Measurements from ENCODE around the gene GATAD2A.

The GATAD2A gene

DNA sequence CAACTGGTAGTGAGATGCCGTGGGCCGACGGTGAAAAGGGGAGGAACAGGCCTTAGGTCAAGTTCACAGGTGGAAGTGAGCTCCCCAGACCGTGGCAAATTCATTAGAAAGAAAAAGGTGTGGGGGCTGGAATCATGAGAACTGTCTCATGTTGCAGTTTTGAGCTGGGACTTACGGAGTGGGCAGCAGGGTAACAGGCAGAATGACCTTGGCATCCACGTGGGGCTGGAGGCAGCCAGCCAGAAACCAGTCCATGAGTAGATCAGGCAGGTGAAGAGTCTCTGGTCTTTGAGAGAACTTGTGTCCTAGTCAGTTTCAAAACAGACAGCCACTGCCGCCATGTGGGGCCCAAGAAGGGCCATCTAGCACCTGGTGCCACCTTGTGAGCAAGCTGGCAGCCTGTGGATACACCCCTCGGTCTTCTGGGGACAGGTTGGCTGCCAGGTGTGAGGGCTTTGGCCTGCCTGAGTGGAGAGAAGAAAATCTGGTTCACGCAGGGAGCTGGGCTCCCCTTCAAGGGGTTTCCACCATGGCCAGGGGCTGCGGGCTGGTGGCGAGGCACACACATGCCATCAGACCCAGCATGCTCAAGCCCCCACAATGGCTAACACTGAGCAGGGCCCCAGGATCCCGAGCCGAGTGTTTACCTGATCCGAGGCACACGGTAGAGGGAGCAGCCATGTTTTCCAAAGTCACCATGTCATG lies 86.0 kb downstream of the GATAD2A start:
- no peak for DNase-seq

DNA sequence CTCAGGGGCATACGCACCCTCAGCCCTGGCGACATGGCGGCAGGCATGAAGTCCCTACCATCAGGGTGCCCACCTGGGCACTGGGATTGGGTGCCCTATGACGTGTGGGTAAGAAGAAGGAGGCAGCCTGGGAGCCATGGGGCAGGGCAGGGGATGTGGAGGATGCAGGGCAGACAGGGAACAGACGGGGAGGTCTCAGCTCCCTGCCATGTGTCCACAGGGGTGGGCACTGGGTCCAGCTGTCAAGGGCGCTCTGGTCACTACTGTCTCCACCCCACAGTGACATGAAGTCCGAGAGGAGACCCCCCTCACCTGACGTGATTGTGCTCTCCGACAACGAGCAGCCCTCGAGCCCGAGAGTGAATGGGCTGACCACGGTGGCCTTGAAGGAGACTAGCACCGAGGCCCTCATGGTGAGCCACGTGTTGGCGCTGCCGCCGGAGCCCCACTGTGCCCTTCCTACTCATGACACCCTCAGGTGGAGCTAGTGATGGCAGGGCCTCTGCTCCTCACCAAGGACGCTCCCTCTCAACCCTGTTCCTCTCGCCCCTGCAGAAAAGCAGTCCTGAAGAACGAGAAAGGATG lies 86.6 kb downstream of the GATAD2A start:
- no peak for DNase-seq

DNA sequence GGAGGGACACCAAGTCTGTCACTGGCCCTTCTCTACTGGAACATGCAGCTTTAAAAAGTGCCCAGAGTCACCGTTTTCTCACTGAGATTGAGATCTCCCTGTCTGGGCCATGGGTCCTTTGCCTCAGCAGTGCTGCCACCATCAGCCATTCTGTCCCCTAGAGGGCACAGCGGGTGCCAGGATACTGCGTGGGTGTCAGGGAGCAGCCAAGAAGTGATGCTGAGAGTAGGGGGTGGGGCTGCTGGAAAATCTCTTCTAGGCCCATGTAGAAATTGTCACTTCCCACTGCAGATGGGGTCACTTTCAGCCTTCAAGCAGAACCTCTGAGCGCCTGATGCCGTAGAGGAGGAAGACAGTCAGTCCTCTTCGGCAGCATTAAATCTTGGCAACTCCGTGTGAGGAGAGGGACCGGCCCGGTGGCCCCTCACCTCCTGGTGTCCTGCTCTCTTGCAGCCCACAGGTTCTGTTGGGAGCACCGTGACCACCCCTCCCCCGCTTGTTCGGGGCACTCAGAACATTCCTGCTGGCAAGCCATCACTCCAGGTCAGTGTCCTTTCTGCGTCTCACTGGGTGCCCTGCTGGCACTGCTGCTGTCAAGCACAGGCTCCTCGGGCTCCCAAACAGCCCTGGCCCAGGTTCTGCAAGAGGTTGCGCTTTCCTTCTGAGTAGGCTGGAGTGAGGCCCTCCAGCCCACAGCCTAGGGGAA lies 88.5 kb downstream of the GATAD2A start:
- no peak for DNase-seq

DNA sequence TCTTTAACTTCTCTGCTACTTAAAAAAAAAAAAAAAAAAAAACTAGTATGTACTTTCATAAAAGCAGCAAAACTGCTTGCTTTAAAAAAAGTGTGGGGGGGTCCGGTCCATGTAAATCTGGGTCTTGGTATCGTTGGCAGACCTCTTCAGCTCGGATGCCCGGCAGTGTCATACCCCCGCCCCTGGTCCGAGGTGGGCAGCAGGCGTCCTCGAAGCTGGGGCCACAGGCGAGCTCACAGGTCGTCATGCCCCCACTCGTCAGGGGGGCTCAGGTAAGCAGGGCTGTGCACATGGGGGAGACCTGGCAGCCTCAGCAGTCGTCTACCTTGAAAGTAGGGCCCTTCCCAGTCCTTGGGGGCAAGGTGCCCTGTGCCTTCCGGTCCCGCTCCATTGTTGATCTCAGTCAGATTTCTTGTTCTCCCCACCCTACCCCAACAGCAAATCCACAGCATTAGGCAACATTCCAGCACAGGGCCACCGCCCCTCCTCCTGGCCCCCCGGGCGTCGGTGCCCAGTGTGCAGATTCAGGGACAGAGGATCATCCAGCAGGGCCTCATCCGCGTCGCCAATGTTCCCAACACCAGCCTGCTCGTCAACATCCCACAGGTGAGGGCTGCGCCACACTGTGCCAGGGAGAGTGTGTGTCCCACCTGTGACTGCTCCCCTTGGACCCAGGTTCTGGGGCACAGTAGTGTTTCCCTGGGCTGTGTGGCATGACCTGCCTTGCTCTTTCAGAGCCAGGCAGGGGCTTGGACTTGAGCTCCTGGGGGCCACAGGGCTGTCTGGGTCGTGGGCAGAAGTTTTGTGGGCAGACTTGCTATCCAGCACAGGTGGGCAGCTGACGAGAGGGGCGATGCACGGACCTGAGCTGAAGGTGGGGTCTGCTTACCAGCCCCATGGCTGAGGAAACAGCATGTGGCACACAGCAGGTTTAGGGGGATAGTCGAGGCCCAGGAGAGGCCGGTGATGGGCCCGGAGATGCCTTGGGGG lies 90.4 kb downstream of the GATAD2A start:
- DNase-seq: no peak

DNA sequence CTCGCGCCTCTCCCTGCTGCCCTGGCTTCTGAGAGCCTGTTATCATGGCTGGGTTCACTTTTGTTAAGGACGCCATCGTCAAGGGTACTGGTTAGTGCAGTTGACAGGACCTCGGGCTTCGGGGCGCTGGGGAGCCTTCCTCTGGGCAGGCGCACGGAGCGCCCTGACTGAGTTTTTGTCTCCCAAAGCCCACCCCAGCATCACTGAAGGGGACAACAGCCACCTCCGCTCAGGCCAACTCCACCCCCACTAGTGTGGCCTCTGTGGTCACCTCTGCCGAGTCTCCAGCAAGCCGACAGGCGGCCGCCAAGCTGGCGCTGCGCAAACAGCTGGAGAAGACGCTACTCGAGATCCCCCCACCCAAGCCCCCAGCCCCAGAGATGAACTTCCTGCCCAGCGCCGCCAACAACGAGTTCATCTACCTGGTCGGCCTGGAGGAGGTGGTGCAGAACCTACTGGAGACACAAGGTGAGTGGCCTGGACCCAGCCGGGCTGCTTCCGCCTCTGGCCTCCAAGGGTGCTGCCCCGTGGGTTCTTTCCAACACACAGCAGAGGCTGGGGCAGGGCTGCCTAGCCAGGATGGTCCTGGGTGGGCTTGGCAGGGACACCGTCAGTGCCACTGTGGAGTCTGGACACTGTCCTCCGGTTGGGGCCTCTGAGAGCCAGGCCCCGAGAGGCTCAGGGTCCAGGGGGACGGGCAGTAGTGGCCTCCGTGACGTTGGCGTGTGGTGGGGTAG lies 92.9 kb downstream of the GATAD2A start:
- no peak for DNase-seq

DNA sequence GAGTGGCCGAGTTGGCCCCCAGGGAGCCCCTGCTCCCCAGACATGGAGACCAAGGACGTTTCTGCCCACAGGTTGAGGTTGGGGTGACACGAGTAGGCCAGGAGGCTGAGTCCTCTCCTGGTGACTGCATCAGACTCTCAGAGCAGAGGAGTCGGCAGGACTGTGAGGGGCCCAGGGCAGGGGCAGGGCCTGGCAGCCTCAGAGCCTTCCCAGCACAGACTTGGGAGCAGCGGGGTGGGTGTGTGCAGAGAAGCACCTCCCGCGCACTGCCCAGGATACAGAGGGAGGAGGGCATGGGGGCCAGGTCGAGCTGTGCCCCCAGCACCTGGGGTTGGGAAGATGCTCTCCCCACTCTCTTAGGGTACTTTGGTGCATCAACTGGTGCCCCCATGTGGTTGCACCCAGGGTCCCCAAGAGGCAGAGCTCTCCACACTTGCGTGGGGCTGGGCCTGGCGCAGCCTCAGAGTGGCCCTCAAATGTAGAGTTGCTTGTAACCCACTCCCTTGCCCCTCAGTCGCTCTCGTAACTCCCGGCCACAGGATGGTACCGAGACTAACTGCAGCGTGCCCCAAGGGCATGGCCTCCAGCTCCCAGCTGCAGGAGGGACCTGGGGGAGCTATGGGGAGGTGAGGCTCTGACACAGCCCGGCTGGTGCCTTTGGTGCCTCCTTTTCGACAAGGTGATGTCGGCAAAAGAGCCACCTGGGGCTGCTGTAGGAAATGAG lies 94.0 kb downstream of the GATAD2A start:
- no peak for DNase-seq

DNA sequence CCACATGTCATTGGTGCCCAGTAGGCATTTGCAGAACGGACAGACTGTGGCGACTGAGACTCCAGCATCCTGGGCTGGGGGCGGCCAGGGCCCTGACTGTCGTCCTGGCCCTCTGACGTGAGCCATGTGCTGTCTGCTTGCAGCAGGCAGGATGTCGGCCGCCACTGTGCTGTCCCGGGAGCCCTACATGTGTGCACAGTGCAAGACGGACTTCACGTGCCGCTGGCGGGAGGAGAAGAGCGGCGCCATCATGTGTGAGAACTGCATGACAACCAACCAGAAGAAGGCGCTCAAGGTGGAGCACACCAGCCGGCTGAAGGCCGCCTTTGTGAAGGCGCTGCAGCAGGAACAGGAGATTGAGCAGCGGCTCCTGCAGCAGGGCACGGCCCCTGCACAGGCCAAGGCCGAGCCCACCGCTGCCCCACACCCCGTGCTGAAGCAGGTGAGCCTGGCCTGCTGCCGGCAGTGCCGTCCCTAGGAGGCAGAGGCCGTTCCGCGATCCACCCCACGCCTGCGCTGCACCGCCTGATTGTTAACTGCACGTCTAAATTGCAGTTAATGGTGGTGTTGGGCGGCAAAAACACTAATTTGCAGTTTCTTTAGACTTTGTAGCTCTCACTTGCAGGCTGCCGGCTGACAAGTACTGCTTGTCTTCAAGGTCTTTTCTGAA lies 95.6 kb downstream of the GATAD2A start:
- DNase-seq: no peak

DNA sequence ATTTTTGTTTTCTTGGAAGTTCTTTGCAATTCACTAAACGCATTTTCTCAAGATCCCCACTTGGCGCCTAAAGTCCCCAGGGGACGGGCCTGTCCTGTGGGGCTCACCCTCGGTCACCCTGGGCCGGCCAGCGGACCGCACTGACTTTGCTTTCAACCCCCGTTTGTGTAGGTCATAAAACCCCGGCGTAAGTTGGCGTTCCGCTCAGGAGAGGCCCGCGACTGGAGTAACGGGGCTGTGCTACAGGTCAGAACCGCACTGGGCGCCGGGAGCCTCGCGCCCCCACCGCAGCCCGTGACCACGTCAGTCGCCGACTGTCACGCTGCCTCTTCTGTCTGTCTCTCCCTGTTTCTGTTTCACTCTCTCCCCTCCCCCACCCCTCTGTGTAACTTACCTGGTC lies 96.3 kb downstream of the GATAD2A start:
- DNase-seq: no peak

DNA sequence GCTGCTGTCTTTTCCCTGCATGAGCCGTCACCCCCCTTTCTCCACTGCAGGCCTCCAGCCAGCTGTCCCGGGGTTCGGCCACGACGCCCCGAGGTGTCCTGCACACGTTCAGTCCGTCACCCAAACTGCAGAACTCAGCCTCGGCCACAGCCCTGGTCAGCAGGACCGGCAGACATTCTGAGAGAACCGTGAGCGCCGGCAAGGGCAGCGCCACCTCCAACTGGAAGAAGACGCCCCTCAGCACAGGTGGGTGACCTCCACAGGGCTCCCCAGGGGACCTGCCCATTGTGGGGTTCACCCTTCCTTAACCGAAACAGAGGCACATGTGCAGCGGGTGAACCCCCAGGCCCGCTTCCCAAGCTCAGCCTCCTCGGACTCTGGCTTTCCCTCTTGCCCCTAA lies 96.8 kb downstream of the GATAD2A start:
- DNase-seq: no peak

DNA sequence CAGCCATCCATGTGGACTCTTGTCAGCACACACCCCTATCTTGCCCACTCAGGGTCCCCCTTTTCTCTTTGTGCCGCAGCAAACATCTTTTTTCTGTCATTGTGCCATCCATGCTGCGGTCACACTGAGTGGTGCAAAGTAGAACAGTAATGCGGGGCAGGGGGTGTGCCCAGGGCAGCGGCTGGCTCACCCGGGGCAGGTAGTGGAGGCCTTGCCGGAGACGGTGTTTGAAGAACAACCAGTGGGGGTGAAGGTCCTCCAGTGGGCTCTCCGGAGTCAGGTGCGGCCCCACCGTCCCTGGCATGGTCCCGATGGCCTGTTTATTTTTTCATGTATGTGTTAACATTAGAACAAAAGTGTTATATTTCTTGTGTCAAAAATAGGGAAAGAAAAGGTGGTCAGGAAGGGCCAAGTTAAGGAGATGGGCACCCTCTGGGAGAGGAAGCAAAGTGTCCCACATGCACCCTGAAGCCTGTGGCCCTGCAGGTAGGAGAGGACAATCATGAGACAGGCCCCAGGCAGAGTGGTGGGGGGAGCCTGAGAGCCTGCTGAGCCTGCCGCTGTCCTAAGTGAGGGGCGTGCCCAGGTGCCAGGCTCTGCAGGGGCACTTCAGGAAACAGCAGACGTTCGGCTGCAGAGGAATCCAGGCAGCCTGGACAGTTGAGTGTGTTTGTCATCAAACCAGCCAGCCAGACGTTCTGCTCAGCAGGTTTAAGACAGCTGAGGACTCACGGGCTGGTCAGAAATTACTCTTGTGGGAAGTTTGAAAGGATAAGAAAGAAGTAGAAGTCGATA lies 97.5 kb downstream of the GATAD2A start:
- DNase-seq: no peak

DNA sequence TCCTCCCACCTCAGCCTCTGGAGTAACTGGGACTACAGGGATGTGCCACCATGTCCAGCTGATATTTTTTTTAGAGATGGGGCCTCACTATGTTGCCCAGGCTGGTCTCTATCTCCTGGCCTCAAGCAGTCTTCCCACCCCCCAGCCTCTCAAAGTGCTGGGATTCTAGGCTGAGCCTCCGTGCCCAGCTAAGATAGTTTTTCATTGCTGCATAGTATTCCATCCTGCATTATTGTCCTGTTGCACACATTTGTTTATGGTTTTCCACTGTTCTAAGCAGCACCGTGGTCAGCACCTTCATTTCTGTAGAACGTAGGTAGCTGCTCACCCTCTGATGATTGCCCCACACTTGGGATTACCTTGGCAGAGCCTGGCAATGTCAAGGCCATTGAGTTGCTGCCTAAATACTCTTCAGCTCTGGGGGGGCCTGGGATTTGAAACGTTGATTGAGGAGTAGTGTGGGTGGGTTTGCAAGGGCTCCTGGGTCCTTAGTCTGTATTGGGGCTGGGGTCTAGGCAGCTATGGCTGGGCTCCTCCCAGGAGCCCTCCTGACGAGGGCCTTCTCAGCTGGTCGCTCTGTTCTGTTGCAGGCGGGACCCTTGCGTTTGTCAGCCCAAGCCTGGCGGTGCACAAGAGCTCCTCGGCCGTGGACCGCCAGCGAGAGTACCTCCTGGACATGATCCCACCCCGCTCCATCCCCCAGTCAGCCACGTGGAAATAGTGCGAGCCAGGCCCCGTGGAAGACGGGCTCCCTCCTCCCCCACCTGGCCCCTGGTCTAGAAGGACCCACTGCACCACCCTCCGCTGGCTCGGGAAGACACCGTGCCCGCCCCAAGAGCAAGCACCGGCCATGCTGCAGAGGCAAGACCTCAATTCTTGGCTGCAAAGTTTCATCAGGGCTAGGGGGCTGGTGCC lies 99.5 kb downstream of the GATAD2A start:
- no peak for DNase-seq

DNA sequence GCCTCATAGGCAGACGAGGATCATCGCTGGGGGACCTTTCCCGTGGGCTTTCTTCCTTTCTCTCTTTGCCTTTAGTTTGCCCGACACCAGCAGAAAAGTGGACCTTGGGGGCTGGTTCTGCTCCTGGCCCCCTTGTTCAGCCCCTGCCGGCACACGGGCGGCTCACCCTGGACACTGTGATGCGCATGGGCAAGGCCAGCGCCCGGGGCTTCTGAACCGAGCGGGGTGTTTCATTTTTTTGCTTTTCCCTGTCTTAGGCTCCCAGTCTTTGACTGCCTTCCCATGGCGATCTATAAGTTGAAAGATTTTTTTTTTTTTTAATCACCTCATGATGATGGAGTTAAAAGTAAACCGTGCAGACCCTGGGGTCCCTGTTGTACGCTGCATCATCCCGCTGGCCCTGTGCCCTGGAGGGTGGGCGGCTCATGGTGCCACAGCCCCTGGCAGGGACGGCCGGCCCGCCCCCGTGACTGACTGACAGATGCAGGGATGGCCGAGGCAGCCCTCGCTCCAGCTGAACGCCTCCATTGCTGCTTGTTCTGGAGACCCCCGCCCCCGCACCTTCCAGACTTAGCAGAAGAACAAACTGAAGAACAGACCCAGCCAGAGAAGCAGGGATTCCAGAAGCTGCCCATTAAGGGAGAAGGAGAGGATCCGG lies 100.3 kb downstream of the GATAD2A start:
- no peak for DNase-seq

DNA sequence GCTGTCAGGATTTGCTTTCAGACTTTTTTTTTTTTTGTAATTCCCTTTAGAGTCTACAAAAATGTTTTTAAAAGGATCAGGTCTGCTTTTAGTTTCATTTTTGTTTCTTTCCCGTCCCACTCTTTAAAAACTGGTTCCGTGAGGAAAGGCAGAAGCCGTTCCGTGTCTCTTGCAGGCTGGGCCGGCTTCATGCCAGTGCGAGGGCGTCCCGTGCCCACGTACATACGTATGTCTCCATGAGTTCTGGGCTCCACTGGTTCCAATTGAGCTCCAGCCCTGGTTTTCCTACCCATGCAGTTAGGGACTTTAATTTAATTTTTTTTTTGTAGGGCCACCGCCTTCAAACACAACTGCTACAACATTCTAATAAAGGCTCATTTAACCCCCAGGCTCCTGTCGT lies 101.1 kb downstream of the GATAD2A start:
- no peak for DNase-seq

DNA sequence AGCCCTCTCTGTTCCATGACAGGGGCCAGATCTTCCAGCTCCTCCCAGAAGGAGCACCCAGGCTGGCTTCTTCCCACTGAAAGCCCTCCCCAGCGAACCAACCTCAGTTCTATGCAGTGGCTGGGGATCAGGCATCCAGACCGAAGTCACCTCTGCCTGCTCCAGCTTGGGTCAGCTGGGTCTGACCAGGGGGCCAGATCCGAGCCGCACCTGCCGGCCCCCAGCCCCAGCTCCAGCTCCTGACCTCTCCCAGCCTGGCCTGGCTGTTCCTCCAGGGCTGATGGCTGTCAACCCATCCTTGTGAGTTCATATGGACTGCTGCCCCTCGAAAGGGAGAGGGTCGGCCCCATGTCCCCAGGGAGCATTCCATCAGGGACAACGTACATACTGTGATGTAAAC lies 101.9 kb downstream of the GATAD2A start:
- no peak for DNase-seq

DNA sequence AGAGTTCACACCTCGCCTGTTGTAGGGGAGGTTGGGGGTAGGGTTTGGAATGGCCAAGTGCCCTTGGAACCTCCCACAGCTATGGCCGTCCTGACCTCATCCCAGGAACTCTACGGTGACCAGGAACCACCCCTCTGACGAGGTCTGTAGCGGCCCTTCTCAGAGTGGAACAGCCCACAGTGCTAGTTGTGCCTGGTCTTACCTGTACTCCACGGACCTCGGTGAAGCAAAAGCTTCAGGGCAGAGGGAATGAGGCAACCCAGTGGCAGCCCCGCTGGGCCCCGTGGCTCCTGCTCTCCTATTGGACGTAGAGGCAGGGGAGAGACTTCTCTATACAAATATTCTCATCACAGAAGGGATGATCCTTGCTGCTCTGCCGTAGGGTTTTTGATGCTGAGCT lies 102.7 kb downstream of the GATAD2A start:
- no peak for DNase-seq

DNA sequence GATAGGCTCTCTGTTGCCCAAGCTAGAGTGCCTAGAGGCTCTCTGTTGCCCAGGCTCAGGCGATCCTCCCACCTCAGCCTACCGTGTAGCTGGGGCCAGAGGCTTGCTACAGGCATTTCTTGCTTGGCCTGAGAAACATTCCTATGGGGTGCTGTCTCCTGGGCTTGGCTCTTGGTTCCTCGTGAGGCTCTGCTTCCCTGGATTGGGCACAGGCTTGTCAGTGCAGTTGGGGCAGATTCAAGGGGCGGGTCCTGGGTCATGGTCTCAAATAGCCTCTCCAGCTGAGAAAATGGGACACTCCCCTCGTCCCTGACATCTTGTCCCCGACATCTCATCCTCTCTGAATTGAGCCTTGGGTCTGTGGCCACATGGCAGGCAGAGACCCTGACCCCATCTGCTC lies 105.0 kb downstream of the GATAD2A start:
- no peak for DNase-seq

DNA sequence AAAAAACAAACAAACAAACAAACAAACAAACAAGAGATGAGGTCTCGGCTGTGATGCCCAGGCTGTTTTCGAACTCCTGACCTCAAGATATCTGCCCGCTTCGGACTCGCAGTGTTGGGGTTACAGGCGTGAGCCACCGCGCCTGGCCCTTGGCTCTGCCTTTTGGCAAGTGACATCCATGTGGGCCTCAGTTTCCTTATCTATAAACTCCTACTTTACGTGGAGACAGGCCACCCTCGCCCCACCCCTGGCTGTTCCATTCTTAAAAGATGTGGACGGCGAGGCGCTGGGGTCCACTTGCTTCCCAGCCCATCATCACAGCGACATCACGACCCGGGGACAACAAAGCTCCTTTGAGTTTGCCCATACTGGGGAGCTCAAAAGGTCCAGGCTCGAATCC lies 108.2 kb downstream of the GATAD2A start:
- no peak for DNase-seq

DNA sequence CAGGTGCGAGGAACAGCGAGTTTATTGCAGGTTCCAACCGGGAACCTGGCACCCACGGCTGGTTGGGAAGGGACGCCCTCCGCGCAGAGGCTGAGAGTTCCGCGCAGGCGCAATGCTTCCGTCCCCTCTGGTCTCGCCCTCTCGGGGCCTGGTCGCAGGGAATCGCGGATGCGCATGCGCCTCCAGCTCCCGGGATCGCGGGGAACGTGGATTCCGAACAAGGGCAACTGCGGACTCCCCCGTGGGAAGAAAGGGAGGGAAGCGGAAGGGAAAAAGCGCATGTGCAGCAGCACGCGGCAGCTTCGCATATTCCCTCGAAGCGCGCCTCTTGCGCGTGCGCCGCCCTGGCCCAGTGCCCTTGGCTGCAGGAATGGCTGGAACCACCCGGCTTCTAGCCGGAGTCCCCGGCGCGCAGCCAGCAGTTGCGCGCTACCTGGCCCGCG lies 108.8 kb downstream of the GATAD2A start:
- DNase-seq: no peak

All from CD4-positive, alpha-beta T cell treated with Interleukin-6 for 4 hours (primary cell).